ENCODE results near the gene METTL27.

GRCh38 chr7:73786588-73786987, 55.7 kb downstream of the METTL27 start:
- TF ChIP-seq CTCF (IDR thresholded peaks at IDR 0.05) = no peak
- TF ChIP-seq EP300 (IDR thresholded peaks at IDR 0.05) = no peak
- TF ChIP-seq POLR2AphosphoS5 (IDR thresholded peaks at IDR 0.05) = no peak
- no peak for TF ChIP-seq POLR2A (IDR thresholded peaks at IDR 0.05)

Measured in gastroesophageal sphincter (tissue), 3 donors.